B cell (primary cell): ENCODE results near the gene NEGR1. TPM values are rescaled to one million over a fixed set of nuclear protein-coding genes. Genes with fewer than 3 reads are reported as not detected.

Experiments used
- ATAC-seq: fragments of 200-7000 bp; cut with Tn5 transposase; one replicate; pipeline ENCODE4 v1.10.0; 2021; ENCODE audit warnings: low read depth, mild to moderate bottlenecking, moderate number of reproducible peaks, moderate library complexity
- CTCF ChIA-PET: fragments of 350-600 bp; sonication (Branson Sonifier 250); formaldehyde crosslinking; loops from one replicate; lab custom pipeline; 2021; ENCODE audit warnings: antibody characterized with exemption, inconsistent platforms; lab: Charles Lee
- POLR2A ChIA-PET: fragments of 350-600 bp; sonication (Branson Sonifier 250); formaldehyde crosslinking; loops from one replicate; lab custom pipeline; 2021; ENCODE audit warnings: antibody characterized with exemption; lab: Charles Lee
- DNase-seq: peaks from one replicate; pipeline ENCODE4 v3.0.0; 2013
- H2AFZ ChIP-seq: 2 replicates; pipeline ENCODE4 v1.6.1; 2012; ENCODE audit warnings: mild to moderate bottlenecking, low read depth, low read length; ENCODE audit not compliant: insufficient read depth, poor library complexity, severe bottlenecking
- H3K27ac ChIP-seq, 2 donors: 1 replicate in 1 of 2; 2 replicates in 1 of 2; pipeline ENCODE4 v1.5.1; 2012 to 2013; ENCODE audit warnings: low read length in 2 of 2, mild to moderate bottlenecking in 2 of 2, moderate library complexity in 1 of 2
- H3K27me3 ChIP-seq, 4 experiments: fragments of 200-600 bp in 1 of 4; sonication (generic) in 1 of 4; replicated peaks in 1 of 4; 1 replicate in 2 of 4; 2 replicates in 2 of 4; pipeline versions ENCODE4 v1.6.1 to v1.7.0; 2013 to 2016; ENCODE audit warnings: low read length in 3 of 4, mild to moderate bottlenecking in 2 of 4, mixed read lengths in 1 of 4, moderate library complexity in 1 of 4; ENCODE audit not compliant: insufficient read depth in 4 of 4, control insufficient read depth in 3 of 4; ENCODE audit errors: control extremely low read depth in 1 of 4
- H3K36me3 ChIP-seq, 2 experiments: replicated peaks in 1 of 2; 1 replicate in 1 of 2; 2 replicates in 1 of 2; pipeline versions ENCODE4 v1.6.1 to v1.7.1; 2013; ENCODE audit warnings: low read length in 1 of 2; ENCODE audit not compliant: insufficient read depth in 2 of 2, control insufficient read depth in 1 of 2; ENCODE audit errors: control extremely low read depth in 1 of 2, extremely low read depth in 1 of 2
- H3K4me1 ChIP-seq, 2 donors: fragments of 200-600 bp in 1 of 2; sonication (generic) in 1 of 2; 1 replicate in 1 of 2; 2 replicates in 1 of 2; pipeline versions ENCODE4 v1.5.1 to v1.6.1; 2013 to 2017; ENCODE audit warnings: low read length in 2 of 2; ENCODE audit not compliant: control insufficient read depth in 2 of 2, insufficient read depth in 2 of 2
- H3K4me2 ChIP-seq: replicated peaks from 2 replicates; pipeline ENCODE3; 2012; ENCODE audit warnings: mild to moderate bottlenecking, low read depth, low read length; ENCODE audit not compliant: poor library complexity, severe bottlenecking
- H3K4me3 ChIP-seq, 5 experiments: fragments of 200-600 bp in 1 of 5; sonication (generic) in 1 of 5; 1 replicate in 3 of 5; 2 replicates in 2 of 5; pipeline versions ENCODE4 v1.5.1 to v1.7.0; 2011 to 2016; ENCODE audit warnings: low read length in 4 of 5, mild to moderate bottlenecking in 4 of 5, low read depth in 2 of 5, control low read depth in 1 of 5, moderate library complexity in 1 of 5; ENCODE audit not compliant: insufficient read depth in 1 of 5; ENCODE audit errors: control extremely low read depth in 1 of 5, extremely low read depth in 1 of 5
- H3K79me2 ChIP-seq: fragments of 200-600 bp; sonication (generic); one replicate; pipeline ENCODE4 v1.6.0; 2016; ENCODE audit warnings: low read length; ENCODE audit not compliant: control insufficient read depth, insufficient read depth
- H3K9ac ChIP-seq: fragments of 200-600 bp; sonication (generic); 2 replicates; pipeline ENCODE4 v1.6.1; 2017; ENCODE audit warnings: mild to moderate bottlenecking, low read length, moderate library complexity
- H3K9me3 ChIP-seq, 3 donors: one replicate each; pipeline versions ENCODE4 v1.6.1 to v1.7.1; 2013; ENCODE audit warnings: low read length in 2 of 3; ENCODE audit not compliant: control insufficient read depth in 2 of 3, insufficient read depth in 1 of 3; ENCODE audit errors: control extremely low read depth in 1 of 3
- H4K20me1 ChIP-seq: 2 replicates; pipeline ENCODE4 v1.6.0; 2012; ENCODE audit warnings: mild to moderate bottlenecking, low read length; ENCODE audit not compliant: insufficient read depth, control insufficient read depth, poor library complexity, severe bottlenecking
- H3K27ac Mint-ChIP-seq: one replicate; pipeline ENCODE4 v1.8.0; 2021; ENCODE audit warnings: mixed read lengths
- H3K27me3 Mint-ChIP-seq: one replicate; pipeline ENCODE4 v1.8.0; 2021; ENCODE audit warnings: mixed read lengths
- H3K4me1 Mint-ChIP-seq: one replicate; pipeline ENCODE4 v1.8.0; 2021; ENCODE audit warnings: mixed read lengths
- H3K4me3 Mint-ChIP-seq: one replicate; pipeline ENCODE4 v1.8.0; 2021; ENCODE audit warnings: mixed read lengths
- H3K9me3 Mint-ChIP-seq: one replicate; pipeline ENCODE4 v1.8.0; 2022; ENCODE audit warnings: mixed read lengths; ENCODE audit not compliant: insufficient read depth
- CTCF ChIP-seq: fragments of 200-600 bp; IDR thresholded peaks from one replicate; pipeline ENCODE4 v1.8.0; 2022; ENCODE audit warnings: antibody characterized with exemption, mild to moderate bottlenecking
- EZH2 ChIP-seq: IDR thresholded peaks from 2 replicates; pipeline ENCODE4 v1.6.1; 2012; ENCODE audit warnings: borderline replicate concordance, low read depth, mild to moderate bottlenecking, moderate library complexity, low read length; ENCODE audit not compliant: insufficient read depth, poor library complexity, severe bottlenecking
- WGBS: methylation state at CpG from one replicate; pipeline ENCODE4 v1.1.5; 2013; ENCODE audit warnings: missing lambda C conversion rate; ENCODE audit not compliant: insufficient coverage; 5-methylcytosine and 5-hydroxymethylcytosine counted together
- intact Hi-C: fragments of 100-400 bp; cut with micrococcal nuclease; formaldehyde crosslinking; loops from one replicate; pipeline ENCODE4 v1.10.0; 2022
- polyA plus RNA-seq: library from polyadenylated mRNA; depleted of rRNA; stranded (reverse); fragments of >200 nt; gene quantifications from 2 replicates; pipeline ENCODE4 v1.2.3, GENCODE V29; 2012
- total RNA-seq, 2 donors: library from RNA; stranded (reverse); fragments of 120-200 nt in 1 of 2; gene quantifications; 1 replicate in 1 of 2; 2 replicates in 1 of 2; pipeline versions ENCODE4 v1.2.3 to v1.2.4, GENCODE V29; 2013 to 2022

Gene NEGR1
- total and polyA plus RNA-seq, 2 donors (not counting 1 experiment from before 2014, with no cell fraction given) = 0.01 TPM; not detected in 1

DNA sequence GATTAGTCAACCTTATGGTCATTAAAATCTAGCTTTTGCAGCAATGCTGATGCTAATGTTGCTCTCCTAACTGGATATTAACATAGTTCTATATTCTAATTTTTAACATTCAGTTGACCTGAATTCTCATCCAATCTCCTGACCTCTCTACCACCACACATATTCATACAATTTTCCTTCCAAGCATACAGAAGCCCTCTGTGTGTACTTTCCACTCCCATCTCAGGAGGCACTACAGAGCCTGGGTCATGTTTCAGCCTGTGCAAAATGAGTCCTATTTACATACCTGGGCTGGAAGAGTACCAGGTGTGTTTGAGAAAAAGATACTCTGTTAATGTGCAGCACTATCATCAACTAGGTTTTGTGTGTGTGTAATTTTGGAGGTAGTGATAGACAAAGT lies 486.3 kb downstream of the NEGR1 start:
- H3K79me2 ChIP-seq = no peaks in the 10 kb centered on the region
- ATAC-seq (no peak), DNase-seq (no peak)
- H3K4me2 ChIP-seq = no peak overlapping the region
- H3K36me3 ChIP-seq = no peaks in the 10 kb centered on the region
- Mint-ChIP-seq H3K9me3 (no peaks in the 10 kb centered on the region), H3K4me3 (no peak overlapping the region), H3K27ac (no peak overlapping the region), H3K27me3 (no peaks in the 10 kb centered on the region), H3K4me1 (no peaks in the 10 kb centered on the region)
- no peak overlapping the region for H3K27ac ChIP-seq
- ChIA-PET POLR2A (no interaction called here), CTCF (no interaction called here)
- H2AFZ ChIP-seq = no peak overlapping the region
- no peaks in the 10 kb centered on the region for H3K9me3 ChIP-seq
- TF ChIP-seq CTCF = no peak
- TF ChIP-seq EZH2 = no peak
- no peaks in the 10 kb centered on the region for H4K20me1 ChIP-seq
- no peaks in the 10 kb centered on the region for H3K27me3 ChIP-seq
- H3K4me3 ChIP-seq = no peak overlapping the region
- no peaks in the 10 kb centered on the region for H3K4me1 ChIP-seq
- no peak overlapping the region for H3K9ac ChIP-seq
- intact Hi-C loops = no loop called here

DNA sequence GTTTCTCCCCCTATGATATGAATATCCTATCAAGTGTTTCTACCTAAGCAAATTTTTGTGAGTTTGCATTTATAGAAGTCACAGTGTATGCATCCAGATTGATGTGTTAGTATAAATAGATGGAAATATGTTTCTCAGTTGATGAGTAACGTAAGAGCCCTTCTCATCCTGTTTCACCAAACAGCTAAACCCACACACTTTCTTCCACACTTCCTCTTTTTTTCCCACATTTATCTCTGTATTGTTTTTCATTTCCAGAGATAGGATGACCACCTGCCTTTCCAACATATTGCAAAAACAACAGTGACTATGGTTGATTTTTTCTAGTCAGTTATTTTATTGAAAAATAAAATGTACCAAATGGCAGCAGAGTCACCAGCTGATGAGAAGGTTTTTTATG lies 490.1 kb downstream of the NEGR1 start:
- H3K79me2 ChIP-seq = no peaks in the 10 kb centered on the region
- Mint-ChIP-seq H3K4me1 (no peaks in the 10 kb centered on the region), H3K27me3 (no peaks in the 10 kb centered on the region), H3K9me3 (no peaks in the 10 kb centered on the region), H3K27ac (no peak overlapping the region), H3K4me3 (no peak overlapping the region)
- H3K27ac ChIP-seq = no peak overlapping the region
- H2AFZ ChIP-seq = no peak overlapping the region
- H3K9me3 ChIP-seq = no peaks in the 10 kb centered on the region
- intact Hi-C loops = no loop called here
- TF ChIP-seq EZH2 = no peak
- no peak for TF ChIP-seq CTCF
- no peak for DNase-seq
- ChIA-PET CTCF (no interaction called here), POLR2A (no interaction called here)
- no peaks in the 10 kb centered on the region for H3K4me1 ChIP-seq
- WGBS = no CpG with 5 or more reads among the region's 1 CpG
- H3K27me3 ChIP-seq = no peaks in the 10 kb centered on the region
- H3K4me2 ChIP-seq = no peak overlapping the region
- H3K4me3 ChIP-seq = no peak overlapping the region
- H4K20me1 ChIP-seq = no peaks in the 10 kb centered on the region
- H3K36me3 ChIP-seq = no peaks in the 10 kb centered on the region
- no peak overlapping the region for H3K9ac ChIP-seq
- ATAC-seq = no peak
